ENCODE results near the gene CUZD1. TPM values are rescaled to one million over a fixed set of nuclear protein-coding genes. Genes with fewer than 3 reads are reported as not detected.

Gene CUZD1
- total and polyA plus RNA-seq, 9 of the 15 experiments (the other 6 are each of a cell fraction or from before 2014, with no cell fraction given), result 0.51 to 1.7 (median 1.1) TPM

DNA sequence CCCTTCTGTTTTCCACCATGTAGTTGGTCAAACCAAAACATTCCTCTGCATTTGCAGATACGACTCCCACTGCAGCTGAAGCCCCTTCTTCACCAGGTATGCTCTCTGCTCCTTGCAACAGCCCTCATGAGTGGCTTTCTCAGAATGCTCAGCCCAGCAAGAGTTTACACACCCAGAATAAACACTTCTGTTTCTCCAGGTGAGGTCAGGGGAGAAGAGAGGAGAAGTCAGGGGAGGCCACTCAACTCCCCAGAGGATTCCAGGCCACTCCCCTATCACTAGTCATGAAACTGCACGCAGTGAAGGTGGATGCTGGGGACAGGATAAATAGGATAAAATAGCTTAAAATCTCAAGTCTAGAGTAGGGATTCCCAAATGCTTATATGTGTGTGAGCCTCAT is 31.2 kb downstream of the CUZD1 start:
- no peak for TF ChIP-seq SAP30 (IDR thresholded peaks at IDR 0.05; ENCODE audit: borderline replicate concordance, insufficient read depth, low read depth, low read length, poor library complexity, severe bottlenecking)
- POLR2A ChIA-PET, result no interaction called here
- WGBS (ENCODE audit: insufficient coverage, low coverage, missing lambda C conversion rate), result 0% methylated on average over 2 of the region's 2 CpGs
- no peaks in the 10 kb centered on the region for H3K9me1 ChIP-seq (ENCODE audit: control insufficient read depth, insufficient read depth, low read length)
- in situ Hi-C loops (cut with MboI), result no loop called here
- no peak overlapping the region for H2AFZ ChIP-seq (ENCODE audit: low read depth, low read length)
- no peaks in the 10 kb centered on the region for H3K36me3 ChIP-seq (ENCODE audit: control insufficient read depth, insufficient read depth, low read length)
- H3K27me3 ChIP-seq (ENCODE audit: control insufficient read depth in 2 of 2, insufficient read depth in 2 of 2, low read length in 2 of 2), result peaks cover 0 to 10% of the 10 kb centered on the region in 2 experiments; a peak in 2 of 5 replicates
- intact Hi-C loops (cut with micrococcal nuclease), result no loop called here
- FAIRE-seq, result no peak
- H4K20me1 ChIP-seq (replicated peaks; ENCODE audit: control insufficient read depth, insufficient read depth, low read length), result no peaks in the 10 kb centered on the region
- no peak for ATAC-seq
- H3K9me3 ChIP-seq (replicated peaks; ENCODE audit: control insufficient read depth, insufficient read depth, low read depth, low read length), result no peaks in the 10 kb centered on the region
- H3K9ac ChIP-seq (ENCODE audit: insufficient read depth in 1 of 2, low read depth in 2 of 2, low read length in 2 of 2), result no peak overlapping the region
- H3K27ac ChIP-seq (ENCODE audit: extremely low read depth, low read depth, low read length), result no peak overlapping the region
- BruUV-seq (replicated peaks), result no TSS peak
- H3K4me2 ChIP-seq (ENCODE audit: insufficient read depth, low read length), result no peak overlapping the region
- H3K79me2 ChIP-seq (ENCODE audit: control insufficient read depth, insufficient read depth, low read length), result no peaks in the 10 kb centered on the region
- H3K4me1 ChIP-seq (replicated peaks in 1 of 2; ENCODE audit: control insufficient read depth in 2 of 2, insufficient read depth in 2 of 2, low read length in 2 of 2), result peaks cover 0 to 5% of the 10 kb centered on the region in 2 experiments; a peak in 1 of 5 replicates
- DNase-seq (ENCODE audit: extremely low read depth in 1 of 4, low spot score in 3 of 4), result no peak
- H3K4me3 ChIP-seq, result no peak overlapping the region
- CTCF ChIA-PET (ENCODE audit: low intra/inter-chr PET ratio), result no interaction called here

DNA sequence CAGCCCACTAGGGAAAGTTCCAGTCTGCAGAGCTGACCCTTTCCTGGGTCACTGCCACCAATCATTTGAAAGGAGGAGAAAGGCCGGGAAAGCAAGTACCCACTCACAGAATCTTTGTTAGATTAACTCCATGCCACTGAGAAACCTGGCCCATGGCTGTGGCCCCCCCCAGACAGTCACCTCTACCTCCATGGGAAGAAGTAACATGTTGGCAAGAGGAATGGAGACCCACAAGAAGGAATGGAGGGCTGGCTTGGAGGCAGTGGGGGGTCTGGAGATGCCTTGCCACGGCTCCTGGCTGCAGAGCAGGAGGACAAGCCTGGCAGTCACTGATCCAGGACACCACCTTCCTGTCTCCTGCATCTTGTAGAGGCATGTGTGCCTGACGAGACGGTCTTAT is 32.9 kb downstream of the CUZD1 start:
- in situ Hi-C loops (cut with MboI), result no loop called here
- Histone ChIP-seq H3K9ac (ENCODE audit: insufficient read depth in 1 of 2, low read depth in 2 of 2, low read length in 2 of 2) (no peak overlapping the region), H3K4me3 (no peak overlapping the region), H3K27me3 (ENCODE audit: control insufficient read depth in 2 of 2, insufficient read depth in 2 of 2, low read length in 2 of 2) (no peaks in the 10 kb centered on the region), H2AFZ (ENCODE audit: low read depth, low read length) (no peak overlapping the region), H3K9me1 (ENCODE audit: control insufficient read depth, insufficient read depth, low read length) (no peaks in the 10 kb centered on the region), H3K36me3 (ENCODE audit: control insufficient read depth, insufficient read depth, low read length) (no peaks in the 10 kb centered on the region), H3K27ac (ENCODE audit: extremely low read depth, low read depth, low read length) (no peak overlapping the region), H3K4me1 (replicated peaks in 1 of 2; ENCODE audit: control insufficient read depth in 2 of 2, insufficient read depth in 2 of 2, low read length in 2 of 2) (no peaks in the 10 kb centered on the region), H3K79me2 (ENCODE audit: control insufficient read depth, insufficient read depth, low read length) (no peaks in the 10 kb centered on the region), H3K9me3 (replicated peaks; ENCODE audit: control insufficient read depth, insufficient read depth, low read depth, low read length) (no peaks in the 10 kb centered on the region), H4K20me1 (replicated peaks; ENCODE audit: control insufficient read depth, insufficient read depth, low read length) (no peaks in the 10 kb centered on the region), H3K4me2 (ENCODE audit: insufficient read depth, low read length) (no peak overlapping the region)
- POLR2A ChIA-PET, result no interaction called here
- CTCF ChIA-PET (ENCODE audit: low intra/inter-chr PET ratio), result no interaction called here
- no peak for ATAC-seq
- BruUV-seq (replicated peaks), result no TSS peak
- DNase-seq (ENCODE audit: extremely low read depth in 1 of 4, low spot score in 3 of 4), result no peak
- intact Hi-C loops (cut with micrococcal nuclease), result no loop called here
- FAIRE-seq, result no peak
- 0% methylated on average over 4 of the region's 4 CpGs for WGBS (ENCODE audit: insufficient coverage, low coverage, missing lambda C conversion rate)
- TF ChIP-seq, protein P1, sequence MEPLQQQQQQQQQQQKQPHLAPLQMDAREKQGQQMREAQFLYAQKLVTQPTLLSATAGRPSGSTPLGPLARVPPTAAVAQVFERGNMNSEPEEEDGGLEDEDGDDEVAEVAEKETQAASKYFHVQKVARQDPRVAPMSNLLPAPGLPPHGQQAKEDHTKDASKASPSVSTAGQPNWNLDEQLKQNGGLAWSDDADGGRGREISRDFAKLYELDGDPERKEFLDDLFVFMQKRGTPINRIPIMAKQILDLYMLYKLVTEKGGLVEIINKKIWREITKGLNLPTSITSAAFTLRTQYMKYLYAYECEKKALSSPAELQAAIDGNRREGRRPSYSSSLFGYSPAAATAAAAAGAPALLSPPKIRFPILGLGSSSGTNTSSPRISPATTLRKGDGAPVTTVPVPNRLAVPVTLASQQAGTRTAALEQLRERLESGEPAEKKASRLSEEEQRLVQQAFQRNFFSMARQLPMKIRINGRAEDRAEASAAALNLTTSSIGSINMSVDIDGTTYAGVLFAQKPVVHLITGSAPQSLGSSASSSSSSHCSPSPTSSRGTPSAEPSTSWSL (CRISPR knock-in tag; IDR thresholded peaks at IDR 0.05; ENCODE audit: borderline replicate concordance), result no peak
- TF ChIP-seq RCOR1 (IDR thresholded peaks at IDR 0.05; ENCODE audit: borderline replicate concordance in 1 of 2, low read depth in 2 of 2, low read length in 2 of 2), result no peak
- TF ChIP-seq, protein P2, sequence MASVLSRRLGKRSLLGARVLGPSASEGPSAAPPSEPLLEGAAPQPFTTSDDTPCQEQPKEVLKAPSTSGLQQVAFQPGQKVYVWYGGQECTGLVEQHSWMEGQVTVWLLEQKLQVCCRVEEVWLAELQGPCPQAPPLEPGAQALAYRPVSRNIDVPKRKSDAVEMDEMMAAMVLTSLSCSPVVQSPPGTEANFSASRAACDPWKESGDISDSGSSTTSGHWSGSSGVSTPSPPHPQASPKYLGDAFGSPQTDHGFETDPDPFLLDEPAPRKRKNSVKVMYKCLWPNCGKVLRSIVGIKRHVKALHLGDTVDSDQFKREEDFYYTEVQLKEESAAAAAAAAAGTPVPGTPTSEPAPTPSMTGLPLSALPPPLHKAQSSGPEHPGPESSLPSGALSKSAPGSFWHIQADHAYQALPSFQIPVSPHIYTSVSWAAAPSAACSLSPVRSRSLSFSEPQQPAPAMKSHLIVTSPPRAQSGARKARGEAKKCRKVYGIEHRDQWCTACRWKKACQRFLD (CRISPR knock-in tag; IDR thresholded peaks at IDR 0.05), result no peak
